Measurements from ENCODE around the gene CMC4. TPM values are rescaled to one million over a fixed set of nuclear protein-coding genes. Genes with fewer than 3 reads are reported as not detected.

CMC4 gene
- total RNA-seq, 1 donor from 2014 or later, result 3.3 TPM

GRCh38 chrX:155055494-155055893 is 15.4 kb downstream of the CMC4 start:
- no peak for FAIRE-seq
- DNase-seq (ENCODE audit: low spot score in 2 of 2), result no peak

- FAIRE-seq (no peak), DNase-seq (ENCODE audit: low spot score in 2 of 2) (no peak)
Observed at GRCh38 chrX:155054255-155054654, 16.7 kb downstream of the CMC4 start.

GRCh38 chrX:155053656-155054055 is 17.3 kb downstream of the CMC4 start:
- DNase-seq (ENCODE audit: low spot score in 2 of 2), result no peak
- no peak for FAIRE-seq

- DNase-seq (ENCODE audit: low spot score in 2 of 2), result no peak
- no peak for FAIRE-seq
Observed at GRCh38 chrX:155052738-155053498, 18.0 kb downstream of the CMC4 start.

GRCh38 chrX:155048977-155049619 is 21.8 kb downstream of the CMC4 start:
- FAIRE-seq, result no peak

GRCh38 chrX:155046811-155047528 is 24.0 kb downstream of the CMC4 start:
- DNase-seq (ENCODE audit: low spot score in 2 of 2) (no peak), FAIRE-seq (no peak)

More at GRCh38 chrX:155048977-155049619, 21.8 kb downstream of the CMC4 start:
- DNase-seq (ENCODE audit: low spot score in 2 of 2), result no peak

- FAIRE-seq (no peak), DNase-seq (ENCODE audit: low spot score in 2 of 2) (no peak)
Observed at GRCh38 chrX:155046129-155046810, 24.7 kb downstream of the CMC4 start.

GRCh38 chrX:155035688-155036087 is 35.2 kb downstream of the CMC4 start:
- no peak for DNase-seq (ENCODE audit: low spot score in 2 of 2)
- no peak for FAIRE-seq

GRCh38 chrX:155031657-155032056 is 39.3 kb downstream of the CMC4 start:
- DNase-seq (ENCODE audit: low spot score in 2 of 2) (no peak), FAIRE-seq (no peak)

- DNase-seq (ENCODE audit: low spot score in 2 of 2), result no peak
- no peak for FAIRE-seq
Observed at GRCh38 chrX:155028877-155029291, 42.1 kb downstream of the CMC4 start.

GRCh38 chrX:155028129-155028528 is 42.8 kb downstream of the CMC4 start:
- no peak for FAIRE-seq
- DNase-seq (ENCODE audit: low spot score in 2 of 2), result no peak

GRCh38 chrX:155027509-155028066 is 43.3 kb downstream of the CMC4 start:
- FAIRE-seq, result no peak
- no peak for DNase-seq (ENCODE audit: low spot score in 2 of 2)

GRCh38 chrX:155026727-155027508 is 44.0 kb downstream of the CMC4 start, which contains the start of gene FUNDC2:
Gene FUNDC2, plus strand, starts transcription at chrX:155026844. Its CDS starts 95 bp downstream, at chrX:155026939.
- no peak for FAIRE-seq
- peak; percentile 68 to 72 for DNase-seq (ENCODE audit: low spot score in 2 of 2)

GRCh38 chrX:155026420-155026726 is 44.6 kb downstream of the CMC4 start:
- FAIRE-seq (no peak), DNase-seq (ENCODE audit: low spot score in 2 of 2) (no peak)

GRCh38 chrX:155023907-155024833 is 46.8 kb downstream of the CMC4 start:
- DNase-seq (ENCODE audit: low spot score in 2 of 2), result no peak
- FAIRE-seq, result no peak

GRCh38 chrX:155022585-155022984 is 48.4 kb downstream of the CMC4 start, which contains the start of gene F8:
Gene F8, minus strand, starts transcription at chrX:155022723. Its CDS starts 171 bp downstream, at chrX:155022552.
- FAIRE-seq (no peak), DNase-seq (ENCODE audit: low spot score in 2 of 2) (no peak)

GRCh38 chrX:155020591-155020990 is 50.3 kb downstream of the CMC4 start:
- FAIRE-seq, result no peak
- no peak for DNase-seq (ENCODE audit: low spot score in 2 of 2)
